SU-DHL-6 (cell line): Measurements from ENCODE around the gene TMEM132A.

Experiments used
- CTCF ChIP-seq: fragments of 200-600 bp; sonication (generic); IDR thresholded peaks from one replicate; pipeline ENCODE4 v1.5.1; 2017; ENCODE audit warnings: antibody characterized with exemption, mild to moderate bottlenecking, low read length, moderate library complexity; ENCODE audit not compliant: insufficient read depth, poor library complexity, severe bottlenecking
- EZH2phosphoT487 ChIP-seq: fragments of 200-600 bp; sonication (generic), shearing (Covaris generic); conservative IDR thresholded peaks from 2 replicates; pipeline ENCODE4 v1.6.1; 2018; ENCODE audit warnings: mild to moderate bottlenecking, antibody characterized with exemption, low read length, moderate library complexity, mixed read lengths

- TF ChIP-seq CTCF (no peak), EZH2phosphoT487 (no peak)
These were observed 2.2 kb downstream of the TMEM132A start for GRCh38 chr11:60926500-60926899.
